DMS 273 treated with DMSO at 0.1 percent for 48 hours (cell line): ENCODE measurements around the gene CHCHD3.

Experiments
- DNase-seq: peaks from one replicate; lab custom pipeline; 2025; lab: John Stamatoyannopoulos, UW

Gene CHCHD3

GRCh38 chr7:132773527-132773956 lies 308.3 kb downstream of the CHCHD3 start:
- no peak for DNase-seq

DNA sequence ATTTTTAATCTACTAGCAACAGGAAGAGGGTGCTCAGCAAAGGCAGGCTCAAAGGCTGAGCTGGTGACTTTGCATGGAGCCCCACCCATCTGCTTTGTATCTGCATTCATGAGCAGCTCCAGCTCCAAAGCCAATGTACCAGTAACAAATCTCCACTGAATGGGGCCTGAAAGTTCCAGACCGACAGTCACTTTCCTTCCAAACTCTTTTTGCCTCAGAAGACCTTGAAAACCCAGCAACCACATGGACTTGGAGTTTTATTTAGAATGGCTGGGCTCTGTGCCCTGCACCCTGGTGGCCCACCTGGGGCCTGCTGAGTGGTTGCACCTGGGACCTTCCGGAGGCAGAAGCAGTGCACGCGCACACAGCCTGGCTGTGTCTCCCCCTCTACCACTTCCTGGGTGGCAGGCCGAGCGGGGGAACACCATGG lies 310.6 kb downstream of the CHCHD3 start:
- DNase-seq: no peak

DNA sequence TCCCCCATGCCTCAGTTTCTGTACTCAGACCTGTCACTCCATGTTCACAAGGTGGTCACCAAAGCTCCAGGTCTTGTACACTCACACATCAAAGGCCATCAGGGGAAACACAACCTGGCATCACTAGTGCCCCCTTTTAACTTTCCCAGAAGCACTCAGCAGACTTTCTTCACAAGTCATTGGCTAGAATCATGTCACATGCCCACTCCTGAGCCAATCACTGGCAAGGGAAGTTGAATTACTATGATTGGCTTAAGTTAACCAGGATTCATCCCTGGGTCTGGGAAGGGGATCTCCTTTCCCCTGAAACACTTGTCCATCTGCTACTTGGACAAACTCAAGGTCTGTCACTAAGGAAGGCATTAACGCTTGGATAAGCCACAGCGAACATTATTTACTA lies 311.8 kb downstream of the CHCHD3 start:
- no peak for DNase-seq

DNA sequence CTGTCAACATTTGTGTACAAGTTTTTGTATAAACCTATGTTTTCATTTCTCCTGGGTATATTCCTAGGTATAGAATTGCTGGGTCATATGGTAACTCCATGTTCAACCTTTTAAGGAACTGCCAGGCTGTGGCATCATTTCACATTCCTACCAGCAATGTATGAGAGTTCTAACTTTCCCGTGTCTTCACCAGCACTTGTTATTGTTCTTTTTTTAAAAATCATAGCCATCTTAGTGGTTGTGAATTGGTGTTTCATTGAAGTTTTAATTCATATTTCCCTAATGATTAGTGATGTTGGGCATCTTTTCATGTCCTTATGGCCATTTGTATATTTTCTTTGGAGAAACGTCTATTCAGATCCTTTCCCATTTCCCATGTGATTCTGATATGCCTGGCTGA lies 312.6 kb downstream of the CHCHD3 start:
- no peak for DNase-seq

GRCh38 chr7:132768099-132768498 lies 313.8 kb downstream of the CHCHD3 start:
- no peak for DNase-seq

DNA sequence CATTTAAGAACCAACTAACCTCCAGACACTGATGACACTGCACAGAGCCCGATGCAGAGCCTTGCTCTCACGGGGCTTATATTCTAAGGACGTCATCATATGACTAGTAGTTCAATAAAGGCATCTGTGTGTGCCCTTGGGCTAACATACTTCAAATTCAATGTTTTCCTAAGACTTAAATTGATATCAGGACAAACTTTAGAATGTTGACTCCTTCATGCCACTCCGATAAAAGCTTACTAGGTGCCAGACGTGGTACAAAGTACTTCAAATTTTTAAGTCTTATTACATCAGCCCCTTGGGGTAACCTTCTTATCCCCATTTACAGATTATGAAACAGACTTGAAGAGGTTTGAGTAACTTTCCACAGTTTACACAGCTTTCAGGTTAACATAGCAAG lies 314.5 kb downstream of the CHCHD3 start:
- DNase-seq: no peak

DNA sequence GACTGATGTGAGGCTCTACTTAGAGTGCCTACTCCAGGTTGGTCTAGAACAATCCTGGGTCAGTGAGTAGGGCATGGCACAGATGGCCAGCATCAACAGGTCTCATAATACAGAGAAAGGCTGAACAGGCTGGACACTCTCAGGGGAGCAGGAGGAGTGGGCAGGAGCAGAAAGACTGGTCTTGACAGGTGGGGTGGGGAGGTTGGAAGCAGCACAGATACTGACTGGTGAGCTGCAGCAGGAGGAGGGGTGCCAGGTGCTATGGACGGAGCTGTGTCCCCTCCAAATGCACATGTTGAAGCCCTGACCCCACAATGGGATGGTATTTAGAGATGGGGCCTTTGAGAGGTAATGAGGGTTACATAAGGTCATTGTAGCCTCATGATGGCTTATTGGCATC lies 315.2 kb downstream of the CHCHD3 start:
- DNase-seq: no peak

DNA sequence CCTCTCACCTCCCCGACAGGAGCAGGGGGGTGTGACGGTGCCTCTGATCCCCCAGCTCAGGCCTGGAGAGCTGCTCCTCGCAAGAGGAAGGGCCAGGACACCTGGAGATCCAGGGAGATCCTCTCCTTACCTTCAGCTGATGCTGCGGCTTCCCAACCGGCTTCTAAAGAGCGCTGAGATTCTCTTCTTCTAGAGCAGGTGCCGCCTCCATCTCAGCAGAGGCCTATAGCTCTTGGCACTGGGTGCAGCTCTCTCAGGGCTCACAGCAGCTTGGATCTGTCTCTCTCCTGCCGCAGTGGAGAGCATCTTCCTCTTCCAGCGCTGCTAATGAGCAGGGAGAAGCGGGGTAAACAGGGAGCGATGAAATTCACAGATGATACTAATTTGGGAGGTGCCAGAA lies 316.0 kb downstream of the CHCHD3 start:
- DNase-seq: no peak

- DNase-seq: no peak
Measured at GRCh38 chr7:132764762-132765161, 317.1 kb downstream of the CHCHD3 start.

GRCh38 chr7:132760866-132761265 lies 321.0 kb downstream of the CHCHD3 start:
- no peak for DNase-seq

DNA sequence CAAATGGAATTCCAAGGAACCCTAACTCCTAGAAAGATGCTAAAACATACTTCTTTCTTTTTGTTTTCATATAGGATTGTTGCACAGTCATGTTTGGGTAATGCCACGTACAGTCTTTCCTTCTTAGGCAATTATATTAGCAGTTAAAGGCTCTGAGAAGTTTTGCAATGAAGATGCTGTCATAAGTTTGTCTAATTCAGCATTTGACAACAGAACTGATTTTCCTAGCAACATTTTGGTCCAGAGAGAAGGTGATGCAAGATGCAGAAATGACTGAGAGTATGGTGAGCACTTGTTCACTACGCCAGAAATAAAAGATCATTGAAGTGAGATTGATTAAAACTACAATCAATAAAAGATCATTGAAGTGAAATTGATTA lies 321.7 kb downstream of the CHCHD3 start:
- DNase-seq: no peak

- DNase-seq: no peak
Measured at GRCh38 chr7:132759482-132760243, 322.2 kb downstream of the CHCHD3 start.

DNA sequence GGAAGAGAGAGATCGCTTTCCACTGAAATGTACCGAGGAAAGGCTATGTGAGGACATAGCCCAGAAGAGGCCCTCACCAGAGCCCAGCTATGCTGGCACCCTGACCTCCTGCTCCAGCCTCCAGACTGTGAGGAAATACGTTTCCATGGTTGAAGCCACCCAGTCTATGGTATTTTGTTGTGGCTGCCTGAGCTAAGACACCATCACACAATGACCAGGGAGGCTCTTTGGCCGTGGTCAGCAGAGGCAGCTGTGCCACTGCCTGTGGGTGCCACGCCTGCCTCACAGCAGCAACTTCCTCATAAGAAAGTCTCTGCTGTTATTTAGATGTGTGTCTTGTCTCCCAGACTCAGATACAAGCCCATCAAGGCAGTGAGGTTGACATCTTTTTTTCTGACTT lies 322.9 kb downstream of the CHCHD3 start:
- no peak for DNase-seq

- no peak for DNase-seq
Measured at GRCh38 chr7:132757783-132758182, 324.1 kb downstream of the CHCHD3 start.

DNA sequence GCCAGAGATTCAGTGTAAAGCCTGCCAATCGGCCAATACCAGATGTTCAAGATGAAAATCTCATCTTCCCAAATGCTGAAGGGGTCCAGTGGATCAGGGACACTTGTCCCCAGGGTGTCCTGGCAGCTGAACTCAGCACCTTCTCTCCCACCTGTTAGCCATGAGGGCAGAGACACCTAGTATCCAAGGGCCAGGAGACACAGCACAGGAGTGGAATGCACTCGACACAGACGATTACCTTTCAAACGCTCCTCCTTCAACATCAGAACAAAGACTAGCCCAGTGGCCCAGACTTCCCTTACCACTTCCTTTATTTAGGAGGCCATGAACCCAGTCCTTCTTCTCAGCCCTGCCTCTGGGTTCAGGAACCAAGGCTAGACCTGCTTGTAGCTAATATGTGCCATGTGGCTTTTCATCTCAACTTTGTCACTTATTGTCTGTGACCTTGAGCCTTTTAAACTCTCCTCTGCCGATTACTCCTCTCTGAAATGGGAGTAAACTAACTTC lies 325.4 kb downstream of the CHCHD3 start:
- no peak for DNase-seq

- no peak for DNase-seq
Measured at GRCh38 chr7:132755538-132756483, 326.1 kb downstream of the CHCHD3 start.

- no peak for DNase-seq
Measured at GRCh38 chr7:132752431-132752830, 329.5 kb downstream of the CHCHD3 start.

DNA sequence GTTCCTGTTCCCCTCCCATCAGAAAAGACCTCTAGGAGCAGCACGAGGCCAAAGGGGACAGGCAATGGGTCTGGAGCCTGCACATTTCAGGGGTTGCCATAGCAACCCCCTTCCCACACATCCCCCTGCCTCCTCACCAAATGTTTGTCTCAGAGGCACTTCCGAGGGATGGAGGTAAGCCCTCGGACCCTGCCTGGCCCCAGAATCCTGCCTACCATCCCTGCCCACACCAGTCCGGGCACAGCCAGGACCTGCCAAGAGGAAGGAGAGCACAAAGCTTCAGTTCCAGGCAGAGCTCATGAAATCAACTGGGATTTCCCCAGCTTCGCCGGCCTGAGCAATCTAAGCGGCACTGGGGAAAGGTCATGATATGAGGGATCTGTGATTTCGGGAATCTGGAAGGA lies 330.6 kb downstream of the CHCHD3 start:
- no peak for DNase-seq

DNA sequence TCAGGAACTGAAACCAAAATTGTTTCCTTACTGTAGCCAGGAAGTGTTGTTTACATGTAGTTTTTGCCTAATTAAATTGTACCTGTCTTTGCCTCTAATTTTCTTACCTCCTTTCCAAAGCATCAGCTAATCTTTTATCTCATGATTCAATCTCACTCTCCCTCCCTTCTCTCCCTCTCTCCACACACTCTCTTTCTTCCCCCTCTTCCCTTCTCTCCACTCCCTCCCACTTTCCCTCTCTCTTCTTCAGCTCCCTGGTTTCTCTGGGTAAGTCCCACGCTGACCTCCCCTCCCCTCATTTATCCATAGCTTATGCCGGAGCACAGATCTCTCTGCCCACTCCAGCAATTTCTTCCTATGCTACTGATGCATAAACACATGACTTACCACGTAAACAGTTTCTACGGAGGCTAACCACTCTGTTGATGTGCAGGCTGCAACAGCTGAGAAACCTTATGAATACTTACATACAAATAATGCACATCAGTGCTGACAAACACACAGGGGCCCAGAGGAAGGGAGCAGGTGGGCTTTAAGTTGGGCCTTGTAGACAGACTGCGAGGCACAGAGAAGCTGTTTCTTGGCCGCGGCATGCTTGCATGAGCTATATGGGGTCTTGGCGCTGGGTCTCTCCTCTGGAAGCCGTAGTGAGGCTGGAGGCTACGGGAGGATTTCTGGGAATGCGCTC lies 331.2 kb downstream of the CHCHD3 start:
- no peak for DNase-seq

DNA sequence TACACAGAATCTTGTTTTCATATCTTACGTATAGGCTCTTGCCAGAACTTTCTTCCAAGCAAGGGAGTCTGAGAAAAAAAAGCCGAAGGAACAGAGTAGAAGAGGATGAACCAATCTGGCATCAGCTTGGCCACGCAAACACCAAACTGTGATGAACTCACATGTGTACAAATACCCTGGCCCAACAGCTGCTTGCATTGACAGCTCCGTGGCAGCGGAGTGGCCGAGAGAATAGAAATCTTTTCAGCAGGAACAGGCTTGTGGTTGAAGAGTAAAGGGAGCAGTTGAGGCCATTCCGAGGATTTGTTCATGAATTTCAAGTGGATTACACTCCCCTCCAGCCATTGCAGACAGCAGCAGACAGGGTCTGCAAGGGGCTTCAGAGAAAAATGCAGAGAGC lies 331.8 kb downstream of the CHCHD3 start:
- DNase-seq: no peak

GRCh38 chr7:132745510-132745909 lies 336.4 kb downstream of the CHCHD3 start:
- no peak for DNase-seq

GRCh38 chr7:132743974-132744373 lies 337.9 kb downstream of the CHCHD3 start:
- DNase-seq: no peak
